GM12878 (cell line): Measurements from ENCODE around the gene SLC25A26. TPM values are rescaled to one million over a fixed set of nuclear protein-coding genes. Genes with fewer than 3 reads are reported as not detected.

Experiments
- ATAC-seq: fragments of 200-7000 bp; cut with Tn5 transposase; 3 replicates; pipeline ENCODE4 v1.9.1; 2020; ENCODE audit warnings: mild to moderate bottlenecking, moderate library complexity
- BruUV-seq: library from RNA; stranded (reverse); fragments of 400-500 nt; replicated peaks from 2 replicates; lab custom pipeline; 2021; lab: Mats Ljungman, UMichigan
- CTCF ChIA-PET: fragments of 300-600 bp; sonication (Branson Sonifier 250); formaldehyde crosslinking; extraction: SDS; loops from one replicate; lab custom pipeline; 2021; ENCODE audit warnings: inconsistent platforms; lab: Yijun Ruan, JAX
- POLR2A ChIA-PET: fragments of 350-600 bp; formaldehyde crosslinking; extraction: SDS; loops from one replicate; lab custom pipeline; 2021; ENCODE audit warnings: inconsistent platforms; lab: Charles Lee
- RAD21 ChIA-PET: fragments of 300-600 bp; sonication (Branson Sonifier 250); formaldehyde crosslinking; loops from one replicate; lab custom pipeline; 2023; ENCODE audit warnings: antibody characterized with exemption; ENCODE audit not compliant: unreplicated experiment; lab: Charles Lee
- SMC1A ChIA-PET: fragments of 300-600 bp; sonication (Branson Sonifier 250); formaldehyde crosslinking; loops from one replicate; lab custom pipeline; 2023; ENCODE audit not compliant: unreplicated experiment, uncharacterized antibody; lab: Charles Lee
- DNase-seq: peaks from one replicate; pipeline ENCODE4 v3.0.0-alpha.2; 2011; ENCODE audit warnings: low read depth, low spot score
- FAIRE-seq: peaks from 3 replicates; lab custom pipeline; 2011; peaks lifted over from hg19 to GRCh38; lab: Jason Lieb, UNC
- H2AFZ ChIP-seq: 2 replicates; pipeline ENCODE4 v1.6.0; 2011; ENCODE audit warnings: low read depth, low read length, control low read depth; ENCODE audit not compliant: control insufficient read depth
- H3K27ac ChIP-seq: 2 replicates; pipeline ENCODE4 v1.5.1; 2011; ENCODE audit warnings: control low read depth; ENCODE audit not compliant: control insufficient read depth, insufficient read depth
- H3K27me3 ChIP-seq, 2 experiments: replicated peaks in 1 of 2; 2 replicates each; pipeline versions ENCODE4 v1.6.0 to v1.6.1; 2011; ENCODE audit warnings: low read length in 1 of 2; ENCODE audit not compliant: control insufficient read depth in 2 of 2, insufficient read depth in 2 of 2
- H3K36me3 ChIP-seq, 2 experiments: 2 replicates each; pipeline ENCODE4 v1.5.1; 2011; ENCODE audit warnings: low read length in 1 of 2; ENCODE audit not compliant: control insufficient read depth in 2 of 2, insufficient read depth in 2 of 2
- H3K4me1 ChIP-seq: 2 replicates; pipeline ENCODE4 v1.6.1; 2011; ENCODE audit warnings: mild to moderate bottlenecking, low read length, moderate library complexity, mixed read lengths; ENCODE audit not compliant: control insufficient read depth, insufficient read depth
- H3K4me2 ChIP-seq: 2 replicates; pipeline ENCODE4 v1.6.0; 2011; ENCODE audit warnings: control low read depth; ENCODE audit not compliant: control insufficient read depth, insufficient read depth
- H3K4me3 ChIP-seq: fragments of 200-600 bp; sonication (generic); 2 replicates; pipeline ENCODE4 v1.5.1; 2016
- H3K79me2 ChIP-seq: 2 replicates; pipeline ENCODE4 v1.6.0; 2011; ENCODE audit warnings: low read length; ENCODE audit not compliant: control insufficient read depth, insufficient read depth
- H3K9ac ChIP-seq: 2 replicates; pipeline ENCODE4 v1.8.0; 2011; ENCODE audit warnings: low read length, control low read depth, mixed read lengths; ENCODE audit not compliant: control insufficient read depth, insufficient read depth
- H3K9me3 ChIP-seq: replicated peaks from 3 replicates; pipeline ENCODE4 v1.5.1; 2011; ENCODE audit warnings: mild to moderate bottlenecking, low read length; ENCODE audit not compliant: control insufficient read depth, insufficient read depth
- H4K20me1 ChIP-seq: 2 replicates; pipeline ENCODE4 v1.6.0; 2011; ENCODE audit not compliant: control insufficient read depth, insufficient read depth
- ATF7 ChIP-seq: fragments of 450-650 bp; IDR thresholded peaks from 2 replicates; pipeline ENCODE4 v1.6.1; 2016; ENCODE audit warnings: low read depth, mild to moderate bottlenecking
- CBFB ChIP-seq: IDR thresholded peaks from 2 replicates; pipeline ENCODE4 v1.6.1; 2016; ENCODE audit warnings: antibody characterized with exemption, low read depth
- HCFC1 ChIP-seq: fragments of 150-350 bp; IDR thresholded peaks from 2 replicates; pipeline ENCODE4 v1.6.1; 2014; ENCODE audit warnings: low read length
- KAT2A ChIP-seq: conservative IDR thresholded peaks from 2 replicates; pipeline ENCODE4 v1.6.1; 2011; ENCODE audit warnings: low read depth, low read length; ENCODE audit not compliant: control insufficient read depth
- MYC ChIP-seq: IDR thresholded peaks from 2 replicates; pipeline ENCODE4 v1.6.1; 2011; ENCODE audit warnings: mild to moderate bottlenecking, low read length, moderate library complexity, inconsistent platforms; ENCODE audit not compliant: insufficient read depth, insufficient replicate concordance, insufficient read length, severe bottlenecking
- NFYA ChIP-seq: IDR thresholded peaks from 2 replicates; pipeline ENCODE4 v1.6.1; 2011; ENCODE audit warnings: low read depth, mild to moderate bottlenecking, low read length, improper control_type of control experiment, borderline replicate concordance
- NR2F1 ChIP-seq: fragments of 450-650 bp; conservative IDR thresholded peaks from 2 replicates; pipeline ENCODE4 v1.6.1; 2017; ENCODE audit warnings: mild to moderate bottlenecking
- SPI1 ChIP-seq: IDR thresholded peaks from 2 replicates; pipeline ENCODE4 v1.6.1; 2011; ENCODE audit warnings: low read depth, mild to moderate bottlenecking, low read length, moderate library complexity, borderline replicate concordance; ENCODE audit not compliant: insufficient read depth
- TCF7 ChIP-seq: IDR thresholded peaks from 2 replicates; pipeline ENCODE4 v1.6.1; 2014; ENCODE audit warnings: antibody characterized with exemption, borderline replicate concordance
- ZNF687 ChIP-seq: fragments of 450-650 bp; IDR thresholded peaks from 2 replicates; pipeline ENCODE4 v1.6.1; 2017; ENCODE audit warnings: mild to moderate bottlenecking, moderate library complexity
- WGBS: methylation state at CpG from one replicate; pipeline ENCODE4 v1.1.6; 2016; ENCODE audit warnings: low lambda C conversion rate; ENCODE audit not compliant: insufficient replicate concordance, insufficient coverage; ENCODE audit errors: missing lambda C conversion rate; 5-methylcytosine and 5-hydroxymethylcytosine counted together
- in situ Hi-C: fragments of 300-500 bp; cut with MboI; formaldehyde crosslinking; loops from 9 replicates; pipeline ENCODE4 v1.14.3; 2018; ENCODE audit warnings: mixed read lengths
- intact Hi-C: fragments of 100-400 bp; cut with micrococcal nuclease; formaldehyde crosslinking; loops from one replicate; pipeline ENCODE4 v1.14.2; 2022; ENCODE audit not compliant: unreplicated experiment
- polyA plus RNA-seq, 11 experiments: library from polyadenylated mRNA; depleted of rRNA in 4 of 11; unstranded in 6 of 11; stranded (reverse) in 5 of 11; fragments of >200 nt; fragmentation: Nextera tagmentation in 4 of 11; fragmentation: Illumina TruSeq in 1 of 11; extraction: Ambion mirVana in 4 of 11; extraction: Trizol in 1 of 11; gene quantifications; 1 replicate in 1 of 11; 2 replicates in 10 of 11; pipeline versions ENCODE4 v1.2.1 to v1.2.3, GENCODE V29; 2011 to 2016; ENCODE audit warnings: inconsistent platforms in 2 of 11, missing spikeins in 2 of 11, low read depth in 1 of 11
- total RNA-seq, 4 experiments: library from RNA; depleted of rRNA in 3 of 4; stranded (reverse); fragments of >200 nt in 3 of 4; fragmentation: Illumina TruSeq in 1 of 4; extraction: Trizol in 1 of 4; gene quantifications; 2 replicates each; pipeline versions ENCODE4 v1.2.1 to v1.2.3, GENCODE V29; 2013 to 2021
- TF ChIP-seq, protein P1 (sequence below): IDR thresholded peaks from 2 replicates; pipeline ENCODE4 v1.6.1; 2012; ENCODE audit warnings: low read length, inconsistent platforms
- TF ChIP-seq, protein P2 (sequence below): fragments of 450-650 bp; IDR thresholded peaks from 2 replicates; pipeline ENCODE4 v1.6.1; 2017; ENCODE audit warnings: mild to moderate bottlenecking

SLC25A26 gene
- total and polyA plus RNA-seq, 10 of the 15 experiments (the other 5 are each of a cell fraction or from before 2014, with no cell fraction given) = 14.6 to 49.7 (median 24.9) TPM

DNA sequence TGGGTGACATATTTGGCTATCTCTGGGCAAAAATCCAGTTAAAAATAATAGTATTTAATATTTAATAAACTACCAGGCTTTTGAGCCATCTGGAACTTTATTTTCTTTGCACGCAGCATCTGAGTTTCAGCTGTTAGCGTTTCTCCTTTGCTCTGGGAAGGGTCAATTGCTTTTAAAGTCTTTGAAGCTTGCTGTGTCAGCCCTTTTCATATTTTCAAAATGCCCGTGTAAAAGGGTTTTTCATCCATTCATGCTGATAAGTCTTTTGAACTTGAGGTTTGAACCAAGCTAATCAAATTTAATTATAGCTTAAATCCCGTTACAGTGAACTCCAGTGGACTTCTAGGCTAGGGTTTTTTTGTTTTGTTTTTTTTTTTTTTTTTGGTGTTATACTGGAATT lies 79.1 kb downstream of the SLC25A26 start (continued):
- TF ChIP-seq MYC = no peak
- TF ChIP-seq, protein P1, sequence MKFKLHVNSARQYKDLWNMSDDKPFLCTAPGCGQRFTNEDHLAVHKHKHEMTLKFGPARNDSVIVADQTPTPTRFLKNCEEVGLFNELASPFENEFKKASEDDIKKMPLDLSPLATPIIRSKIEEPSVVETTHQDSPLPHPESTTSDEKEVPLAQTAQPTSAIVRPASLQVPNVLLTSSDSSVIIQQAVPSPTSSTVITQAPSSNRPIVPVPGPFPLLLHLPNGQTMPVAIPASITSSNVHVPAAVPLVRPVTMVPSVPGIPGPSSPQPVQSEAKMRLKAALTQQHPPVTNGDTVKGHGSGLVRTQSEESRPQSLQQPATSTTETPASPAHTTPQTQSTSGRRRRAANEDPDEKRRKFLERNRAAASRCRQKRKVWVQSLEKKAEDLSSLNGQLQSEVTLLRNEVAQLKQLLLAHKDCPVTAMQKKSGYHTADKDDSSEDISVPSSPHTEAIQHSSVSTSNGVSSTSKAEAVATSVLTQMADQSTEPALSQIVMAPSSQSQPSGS = no peak
- no peak for TF ChIP-seq TCF7
- no peak for TF ChIP-seq CBFB
- TF ChIP-seq KAT2A = no peak

DNA sequence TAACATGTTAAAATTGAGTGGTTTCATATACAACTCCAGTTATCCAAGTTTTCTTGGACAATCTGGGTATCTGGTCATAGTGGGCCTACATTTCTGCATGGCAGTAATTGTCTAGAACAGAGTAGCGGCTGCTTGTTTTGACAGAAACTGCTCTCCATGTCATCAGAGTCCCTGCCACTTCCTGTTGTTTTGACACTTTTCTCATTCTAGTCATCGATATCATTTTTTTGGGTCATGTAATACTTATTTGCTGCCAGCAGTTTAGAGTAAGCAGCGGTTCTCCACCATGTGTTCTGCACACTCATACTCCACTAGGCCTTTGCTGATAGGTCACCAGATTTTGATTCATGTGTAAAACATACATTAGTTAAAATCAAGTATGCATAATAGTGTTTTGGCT lies 81.5 kb downstream of the SLC25A26 start:
- DNase-seq = no peak
- ChIA-PET CTCF (interaction anchor here (1.3 kb wide), 1 partner anchor 41 kb away, joined by 3 read pairs; no protein-coding TSS in a partner anchor), RAD21 (interaction anchor here (1.6 kb wide), 1 partner anchor 25 kb away, joined by 4 read pairs; no protein-coding TSS in a partner anchor)
- intact Hi-C loops = loop anchor here (2.0 kb wide), 1 partner anchor 15 kb away; no protein-coding TSS in a partner anchor
- 65% methylated on average over 3 of the region's 3 CpGs for WGBS
- no peak overlapping the region for H3K27ac ChIP-seq
- no peaks in the 10 kb centered on the region for H3K9me3 ChIP-seq
- no peak overlapping the region for H3K4me2 ChIP-seq
- BruUV-seq = no TSS peak
- H2AFZ ChIP-seq = peak overlapping the region; percentile 39; the same call in 1 of the 2 replicates
- H3K4me1 ChIP-seq = peaks cover 20% of the 10 kb centered on the region
- TF ChIP-seq SPI1 (peak; percentile 21; the same call in 1 of the 2 replicates), ATF7 (peak; percentile 38; the same call in 1 of the 2 replicates), NFYA (no peak), NR2F1 (no peak), ZNF687 (peak; percentile 72), HCFC1 (no peak)
- TF ChIP-seq, protein P2, sequence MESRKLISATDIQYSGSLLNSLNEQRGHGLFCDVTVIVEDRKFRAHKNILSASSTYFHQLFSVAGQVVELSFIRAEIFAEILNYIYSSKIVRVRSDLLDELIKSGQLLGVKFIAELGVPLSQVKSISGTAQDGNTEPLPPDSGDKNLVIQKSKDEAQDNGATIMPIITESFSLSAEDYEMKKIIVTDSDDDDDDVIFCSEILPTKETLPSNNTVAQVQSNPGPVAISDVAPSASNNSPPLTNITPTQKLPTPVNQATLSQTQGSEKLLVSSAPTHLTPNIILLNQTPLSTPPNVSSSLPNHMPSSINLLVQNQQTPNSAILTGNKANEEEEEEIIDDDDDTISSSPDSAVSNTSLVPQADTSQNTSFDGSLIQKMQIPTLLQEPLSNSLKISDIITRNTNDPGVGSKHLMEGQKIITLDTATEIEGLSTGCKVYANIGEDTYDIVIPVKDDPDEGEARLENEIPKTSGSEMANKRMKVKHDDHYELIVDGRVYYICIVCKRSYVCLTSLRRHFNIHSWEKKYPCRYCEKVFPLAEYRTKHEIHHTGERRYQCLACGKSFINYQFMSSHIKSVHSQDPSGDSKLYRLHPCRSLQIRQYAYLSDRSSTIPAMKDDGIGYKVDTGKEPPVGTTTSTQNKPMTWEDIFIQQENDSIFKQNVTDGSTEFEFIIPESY = peak; percentile 60; the same call in 1 of the 2 replicates
- TF ChIP-seq, all 136 proteins: peak for 4
- ATAC-seq (peak; percentile 78), FAIRE-seq (no peak)
- no peak overlapping the region for H3K4me3 ChIP-seq
- no peaks in the 10 kb centered on the region for H3K36me3 ChIP-seq
- in situ Hi-C loops = no loop called here
- no peaks in the 10 kb centered on the region for H3K79me2 ChIP-seq
- H3K9ac ChIP-seq = no peak overlapping the region
- ChIA-PET SMC1A (interaction anchor here (0.9 to 1.5 kb wide), 5 partner anchors 8 to 83 kb away, joined by 3 to 4 read pairs (median 4); no protein-coding TSS in a partner anchor), POLR2A (interaction anchor here (0.7 kb wide), 1 partner anchor 171 kb away, joined by 3 read pairs; no protein-coding TSS in a partner anchor)
- H4K20me1 ChIP-seq = no peaks in the 10 kb centered on the region
- H3K27me3 ChIP-seq = no peaks in the 10 kb centered on the region
